Mesodermal cell (in vitro differentiated cells): ENCODE data around the gene PCCB.

ENCODE experiments used
- H3K27ac ChIP-seq: 2 replicates; pipeline ENCODE4 v1.7.0; 2013; ENCODE audit warnings: mild to moderate bottlenecking, low read depth, low read length, moderate library complexity; ENCODE audit not compliant: severe bottlenecking
- H3K36me3 ChIP-seq: 2 replicates; pipeline ENCODE4 v1.7.1; 2013; ENCODE audit warnings: mild to moderate bottlenecking, low read length, moderate library complexity; ENCODE audit not compliant: control insufficient read depth, insufficient read depth
- H3K4me1 ChIP-seq: one replicate; pipeline ENCODE4 v1.7.1; 2013; ENCODE audit warnings: mild to moderate bottlenecking, low read length; ENCODE audit not compliant: insufficient read depth, control insufficient read depth, poor library complexity, severe bottlenecking
- H3K4me3 ChIP-seq: 2 replicates; pipeline ENCODE4 v1.7.0; 2013; ENCODE audit warnings: low read length, control low read depth, mild to moderate bottlenecking; ENCODE audit not compliant: insufficient read depth, poor library complexity, severe bottlenecking; ENCODE audit errors: extremely low read depth
- H3K9me3 ChIP-seq: 2 replicates; pipeline ENCODE4 v1.7.1; 2013; ENCODE audit warnings: mild to moderate bottlenecking, low read length, moderate library complexity; ENCODE audit not compliant: control insufficient read depth
- WGBS, 2 experiments: methylation state at CpG; one replicate each; pipeline ENCODE4 v1.1.5; 2013; ENCODE audit warnings: missing lambda C conversion rate in 2 of 2; ENCODE audit not compliant: insufficient coverage in 2 of 2; 5-methylcytosine and 5-hydroxymethylcytosine counted together

The PCCB gene

DNA sequence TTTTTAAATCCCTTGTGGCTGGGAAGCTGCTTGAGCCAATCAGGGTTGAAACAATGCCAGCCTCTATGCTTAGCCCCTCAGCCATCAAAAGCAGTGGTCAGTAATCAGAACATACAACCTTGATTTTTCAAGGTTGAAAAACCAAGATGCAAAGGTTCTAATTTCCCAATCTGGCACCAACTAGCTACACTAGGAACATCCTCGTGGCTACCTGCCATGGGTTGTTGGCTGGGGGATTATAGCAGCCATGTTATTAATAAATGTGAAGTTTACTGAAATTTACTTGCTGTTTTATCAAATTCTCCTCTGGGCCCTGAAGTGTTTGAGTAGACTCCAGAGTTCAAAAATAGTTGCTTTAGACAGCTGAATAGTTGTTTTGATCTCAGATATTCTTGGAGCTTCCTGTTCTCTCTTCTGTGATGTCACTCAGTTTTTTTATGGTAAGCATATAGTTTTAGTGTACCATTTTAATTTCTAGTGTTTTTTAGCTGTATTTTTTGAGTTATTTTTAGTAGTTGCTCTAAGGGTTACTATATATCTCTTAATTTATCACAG, 31.9 kb downstream of the PCCB start:
- H3K36me3 ChIP-seq = peaks cover 38% of the 10 kb centered on the region
- no CpG with 5 or more reads among the region's 1 CpG for WGBS, 2 experiments
- H3K4me1 ChIP-seq = peaks cover 13% of the 10 kb centered on the region
- H3K4me3 ChIP-seq = no peak overlapping the region
- peaks cover 19% of the 10 kb centered on the region for H3K9me3 ChIP-seq
- H3K27ac ChIP-seq = no peak overlapping the region

DNA sequence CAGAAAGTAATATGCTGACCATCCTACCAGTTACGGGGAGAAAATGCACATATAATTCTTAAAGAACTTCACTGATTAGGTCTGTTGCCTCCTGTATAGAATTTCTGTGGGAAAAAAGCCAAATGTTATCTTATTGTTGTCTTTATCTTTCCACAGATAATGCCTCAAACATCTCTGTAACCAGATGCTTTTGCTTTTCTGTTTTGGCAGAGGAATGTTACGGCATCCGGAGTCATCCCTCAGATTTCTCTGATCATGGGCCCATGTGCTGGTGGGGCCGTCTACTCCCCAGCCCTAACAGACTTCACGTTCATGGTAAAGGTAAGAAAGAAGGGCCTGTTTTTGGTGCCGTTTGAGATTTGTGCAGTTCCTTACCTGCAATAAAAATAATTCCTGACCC, 33.5 kb downstream of the PCCB start:
- Histone ChIP-seq H3K4me1 (peaks cover 10% of the 10 kb centered on the region), H3K36me3 (peaks cover 36% of the 10 kb centered on the region), H3K4me3 (no peak overlapping the region), H3K9me3 (peaks cover 18% of the 10 kb centered on the region), H3K27ac (no peak overlapping the region)
- 100% methylated on average over 1 of the region's 6 CpGs; no CpG with 5 or more reads in 1 of the 2 experiments for WGBS, 2 experiments

DNA sequence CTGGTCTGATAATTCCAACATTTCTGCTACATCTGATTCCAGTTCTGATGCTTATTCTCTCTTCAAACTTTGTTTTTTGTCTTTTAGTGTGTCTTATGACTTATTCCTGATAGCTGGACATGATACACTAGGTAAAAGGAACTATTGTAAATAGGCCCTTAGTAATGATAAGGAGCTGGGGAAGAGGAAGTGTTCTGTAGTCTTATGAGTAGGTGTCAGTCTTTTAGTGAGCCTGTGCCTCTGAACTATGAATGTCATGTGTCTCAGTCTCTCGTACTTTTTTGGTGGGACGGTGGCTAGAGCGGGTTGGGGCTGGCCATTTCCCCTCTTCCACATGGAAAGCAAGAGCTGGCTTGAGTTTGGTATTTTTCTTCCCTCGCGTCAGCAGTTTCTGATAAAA, 41.2 kb downstream of the PCCB start:
- 98% methylated on average over 5 of the region's 5 CpGs for WGBS, 2 experiments
- no peaks in the 10 kb centered on the region for H3K9me3 ChIP-seq
- H3K36me3 ChIP-seq = peaks cover 19% of the 10 kb centered on the region

DNA sequence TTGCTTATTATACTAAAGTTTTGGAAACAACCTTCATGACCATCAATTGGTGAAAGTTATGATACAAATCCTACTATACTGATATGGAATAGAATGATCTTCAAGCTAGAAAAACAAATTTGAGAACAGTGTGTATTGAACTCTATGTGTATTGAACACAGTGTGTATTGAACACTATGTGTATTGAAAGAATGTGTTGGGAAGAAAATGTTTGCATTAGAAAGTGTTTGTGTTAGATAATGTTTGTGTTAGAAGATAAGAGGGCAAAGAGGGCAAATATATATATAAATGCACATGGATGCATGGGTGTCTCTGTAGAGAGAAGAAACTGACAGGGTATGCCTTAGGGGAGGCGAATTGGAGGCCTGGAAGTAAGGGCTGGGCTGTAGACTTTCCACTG, 42.4 kb downstream of the PCCB start:
- WGBS, 2 experiments = no CpG with 5 or more reads among the region's 1 CpG
- Histone ChIP-seq H3K4me3 (no peak overlapping the region), H3K4me1 (no peaks in the 10 kb centered on the region), H3K9me3 (no peaks in the 10 kb centered on the region), H3K27ac (no peak overlapping the region), H3K36me3 (peaks cover 21% of the 10 kb centered on the region)

More for the DNA sequence above, 41.2 kb downstream of the PCCB start:
- Histone ChIP-seq H3K27ac (no peak overlapping the region), H3K4me3 (no peak overlapping the region), H3K4me1 (no peaks in the 10 kb centered on the region)

DNA sequence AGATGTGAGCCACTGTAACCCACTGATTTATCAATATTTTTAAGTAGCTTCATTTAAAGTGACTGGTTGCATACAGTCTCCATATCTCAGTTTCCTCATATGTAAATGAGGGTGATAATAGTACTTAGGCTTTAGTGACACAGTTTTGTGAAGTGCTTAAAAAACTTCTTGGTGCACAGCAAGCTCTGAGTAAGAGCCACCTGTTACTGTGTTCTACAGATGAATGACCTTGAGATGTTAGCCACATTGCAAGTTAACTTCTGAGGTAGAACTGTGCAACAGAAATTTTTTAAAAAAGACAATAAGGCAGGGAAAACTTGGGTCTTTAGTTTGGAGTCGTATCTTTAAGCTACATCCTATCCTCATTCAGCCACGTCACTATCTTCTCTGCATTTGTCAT, 43.1 kb downstream of the PCCB start:
- WGBS, 2 experiments = 88 to 94% methylated on average over 1 to 2 of the region's 2 CpGs
- H3K4me3 ChIP-seq = no peak overlapping the region
- H3K4me1 ChIP-seq = no peaks in the 10 kb centered on the region
- no peak overlapping the region for H3K27ac ChIP-seq
- H3K9me3 ChIP-seq = no peaks in the 10 kb centered on the region
- H3K36me3 ChIP-seq = peaks cover 28% of the 10 kb centered on the region

DNA sequence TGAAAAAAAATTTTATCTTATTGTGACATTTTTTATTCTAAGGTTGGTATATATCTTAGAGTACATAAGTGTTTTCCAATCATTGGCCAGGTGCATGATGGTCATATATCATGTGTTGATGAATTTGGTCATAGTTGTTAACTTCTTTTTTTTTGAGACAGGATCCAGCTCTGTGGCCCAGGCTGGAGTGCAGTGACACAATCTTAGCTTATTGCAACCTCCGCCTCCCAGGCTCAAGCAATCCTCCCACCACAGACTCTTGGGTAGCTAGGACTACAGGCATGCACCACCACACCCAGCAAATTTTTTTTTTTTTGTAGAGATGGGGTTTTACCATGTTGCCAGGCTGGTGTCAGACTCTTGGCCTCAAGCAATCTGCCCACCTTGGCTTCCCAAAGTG, 44.0 kb downstream of the PCCB start:
- H3K27ac ChIP-seq = no peak overlapping the region
- no CpG with 5 or more reads among the region's 1 CpG for WGBS, 2 experiments
- no peaks in the 10 kb centered on the region for H3K4me1 ChIP-seq
- peaks cover 32% of the 10 kb centered on the region for H3K36me3 ChIP-seq
- H3K9me3 ChIP-seq = no peaks in the 10 kb centered on the region
- H3K4me3 ChIP-seq = no peak overlapping the region

DNA sequence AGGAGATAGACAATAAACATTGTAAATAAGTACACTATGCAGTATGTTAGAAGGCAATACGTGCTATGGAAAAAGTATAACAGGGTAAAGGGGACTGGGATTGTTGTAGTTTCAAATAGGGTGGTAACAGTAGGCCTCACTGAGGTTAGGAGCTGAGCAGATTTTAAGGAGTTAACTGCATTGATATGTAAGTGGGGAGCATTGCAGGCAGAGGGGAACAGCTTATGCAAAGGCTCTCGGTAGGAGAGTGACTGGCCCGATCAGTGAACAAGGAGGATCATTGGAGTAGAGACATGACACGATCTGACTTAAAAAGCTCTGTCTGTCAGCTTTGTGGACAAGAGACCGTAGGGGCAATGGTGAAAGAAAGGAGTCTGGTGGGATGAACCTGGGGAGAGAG, 46.8 kb downstream of the PCCB start:
- Histone ChIP-seq H3K27ac (no peak overlapping the region), H3K36me3 (peaks cover 51% of the 10 kb centered on the region), H3K4me3 (no peak overlapping the region), H3K4me1 (no peaks in the 10 kb centered on the region), H3K9me3 (no peaks in the 10 kb centered on the region)
- WGBS, 2 experiments = 28 to 36% methylated on average over 3 to 4 of the region's 5 CpGs

DNA sequence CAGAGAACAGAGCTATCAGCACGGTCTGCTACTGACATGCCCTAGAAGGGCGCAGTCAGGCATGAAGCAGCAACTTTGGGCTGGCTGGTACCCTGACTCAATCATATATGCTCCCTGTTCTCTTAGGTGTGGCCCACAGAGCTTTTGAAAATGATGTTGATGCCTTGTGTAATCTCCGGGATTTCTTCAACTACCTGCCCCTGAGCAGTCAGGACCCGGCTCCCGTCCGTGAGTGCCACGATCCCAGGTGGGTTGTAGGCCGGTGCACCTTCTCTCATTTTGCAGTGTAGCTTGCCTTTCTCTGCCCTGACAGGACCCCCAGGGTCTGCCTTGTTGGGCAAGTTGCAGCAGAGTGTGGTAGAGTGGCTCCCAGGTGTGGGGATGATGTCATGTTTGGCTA, 47.7 kb downstream of the PCCB start:
- Histone ChIP-seq H3K4me3 (no peak overlapping the region), H3K9me3 (no peaks in the 10 kb centered on the region), H3K4me1 (no peaks in the 10 kb centered on the region), H3K36me3 (peaks cover 51% of the 10 kb centered on the region), H3K27ac (no peak overlapping the region)
- 94 to 100% methylated on average over 3 to 7 of the region's 8 CpGs for WGBS, 2 experiments

DNA sequence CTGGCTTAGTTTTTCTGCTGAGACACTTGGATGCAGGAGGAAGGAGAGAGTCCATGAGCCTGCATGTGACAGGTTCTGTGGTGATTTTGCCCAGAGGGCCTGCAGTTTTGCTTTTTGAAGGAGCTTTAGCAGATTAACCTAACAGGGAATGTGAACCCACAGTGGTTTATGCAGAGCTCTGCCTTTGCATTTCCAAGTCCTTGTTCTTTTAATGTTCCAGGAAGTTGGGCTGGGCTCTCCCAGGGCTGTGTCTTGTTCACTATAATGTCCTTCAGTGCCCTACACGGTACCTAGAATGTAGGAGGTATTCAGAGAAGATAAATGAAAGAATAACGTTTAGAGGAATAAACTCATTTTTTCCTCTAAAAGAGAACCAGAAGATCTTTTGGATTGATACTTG, 50.3 kb downstream of the PCCB start:
- 100% methylated on average over 1 of the region's 2 CpGs; no CpG with 5 or more reads in 1 of the 2 experiments for WGBS, 2 experiments
- Histone ChIP-seq H3K9me3 (no peaks in the 10 kb centered on the region), H3K36me3 (peaks cover 44% of the 10 kb centered on the region), H3K4me3 (no peak overlapping the region), H3K4me1 (no peaks in the 10 kb centered on the region), H3K27ac (no peak overlapping the region)

DNA sequence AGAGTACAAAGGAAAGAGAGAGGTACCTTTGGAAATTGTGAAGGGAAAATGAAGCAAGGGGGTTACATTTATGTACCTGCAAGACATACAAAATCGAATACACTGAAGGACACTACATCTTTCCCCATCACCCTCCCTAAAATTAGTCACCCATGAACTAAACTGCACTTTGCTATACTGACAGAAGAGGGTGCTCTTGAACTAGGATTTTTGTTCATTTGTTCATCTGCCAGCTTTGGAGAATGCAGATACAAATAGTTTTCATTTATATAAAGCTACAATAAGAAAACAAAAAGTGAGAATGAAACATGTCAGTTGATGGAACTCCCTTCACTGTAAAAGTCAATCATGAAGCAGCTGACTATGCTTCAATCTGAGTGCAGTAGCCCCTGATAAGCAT, 55.7 kb downstream of the PCCB start:
- no peaks in the 10 kb centered on the region for H3K4me1 ChIP-seq
- no CpG with 5 or more reads among the region's 1 CpG for whole genome bisulfite sequencing, 2 experiments

DNA sequence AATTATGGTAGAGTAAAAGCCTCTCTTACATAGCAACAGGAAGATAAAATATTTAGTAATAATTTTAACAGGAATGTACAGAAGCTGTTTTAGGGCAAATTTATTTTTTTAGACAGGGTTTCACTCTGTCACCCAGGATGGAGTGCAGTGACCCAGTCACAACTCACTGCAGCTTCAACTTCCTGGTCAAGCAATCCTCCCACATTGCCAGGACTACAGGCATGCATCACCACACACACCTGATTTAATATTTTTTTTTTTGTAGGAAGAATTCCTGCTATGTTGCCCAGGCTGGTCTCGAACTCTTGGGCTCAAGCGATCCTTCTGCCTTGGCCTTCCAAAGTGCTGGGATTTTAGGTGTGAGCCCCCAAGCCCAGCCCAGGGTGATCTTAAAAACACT, 61.1 kb downstream of the PCCB start:
- Histone ChIP-seq H3K27ac (no peak overlapping the region), H3K4me3 (no peak overlapping the region), H3K4me1 (no peaks in the 10 kb centered on the region), H3K9me3 (peaks cover 3% of the 10 kb centered on the region), H3K36me3 (no peaks in the 10 kb centered on the region)
- 75 to 93% methylated on average over 2 of the region's 2 CpGs for WGBS, 2 experiments

More for the DNA sequence above, 55.7 kb downstream of the PCCB start:
- Histone ChIP-seq H3K27ac (no peak overlapping the region), H3K4me3 (no peak overlapping the region), H3K36me3 (peaks cover 10% of the 10 kb centered on the region), H3K9me3 (peaks cover 3% of the 10 kb centered on the region)
